HG03457 (cell line): ENCODE data around the gene IFNK.

ENCODE experiments used
- ATAC-seq: cut with Tn5 transposase; IDR thresholded peaks from one replicate; pipeline ENCODE4 v1.9.1; 2021; ENCODE audit warnings: moderate number of reproducible peaks; ENCODE audit not compliant: unreplicated experiment

IFNK gene

DNA sequence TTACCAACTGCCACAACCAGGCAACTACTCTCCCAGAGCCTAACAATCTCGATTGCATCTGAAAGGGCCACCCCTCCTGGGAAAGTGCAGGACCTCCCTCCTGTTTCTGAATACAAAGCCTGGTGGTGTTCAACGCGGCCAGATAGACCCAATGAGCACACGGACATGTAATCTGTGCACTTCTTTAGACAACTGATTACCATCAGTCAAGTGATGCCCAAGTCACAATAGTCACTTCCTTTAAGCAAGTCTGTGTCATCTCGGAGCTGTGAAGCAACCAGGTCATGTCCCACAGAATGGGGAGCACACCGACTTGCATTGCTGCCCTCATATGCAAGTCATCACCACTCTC lies 48.5 kb downstream of the IFNK start:
- ATAC-seq = peak; percentile 26

DNA sequence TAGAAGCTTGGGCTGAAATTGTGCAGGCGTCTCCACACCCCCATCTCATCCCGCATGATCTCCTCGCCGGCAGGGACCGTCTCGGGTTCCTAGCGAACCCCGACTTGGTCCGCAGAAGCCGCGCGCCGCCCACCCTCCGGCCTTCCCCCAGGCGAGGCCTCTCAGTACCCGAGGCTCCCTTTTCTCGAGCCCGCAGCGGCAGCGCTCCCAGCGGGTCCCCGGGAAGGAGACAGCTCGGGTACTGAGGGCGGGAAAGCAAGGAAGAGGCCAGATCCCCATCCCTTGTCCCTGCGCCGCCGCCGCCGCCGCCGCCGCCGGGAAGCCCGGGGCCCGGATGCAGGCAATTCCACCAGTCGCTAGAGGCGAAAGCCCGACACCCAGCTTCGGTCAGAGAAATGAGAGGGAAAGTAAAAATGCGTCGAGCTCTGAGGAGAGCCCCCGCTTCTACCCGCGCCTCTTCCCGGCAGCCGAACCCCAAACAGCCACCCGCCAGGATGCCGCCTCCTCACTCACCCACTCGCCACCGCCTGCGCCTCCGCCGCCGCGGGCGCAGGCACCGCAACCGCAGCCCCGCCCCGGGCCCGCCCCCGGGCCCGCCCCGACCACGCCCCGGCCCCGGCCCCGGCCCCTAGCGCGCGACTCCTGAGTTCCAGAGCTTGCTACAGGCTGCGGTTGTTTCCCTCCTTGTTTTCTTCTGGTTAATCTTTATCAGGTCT lies 49.0 kb downstream of the IFNK start, which contains the start of gene C9orf72:
C9orf72 (minus strand) TSS at position 564 of the 716 bp plus-strand sequence. CDS start 6,361 bp downstream, outside the sequence.
- peak; percentile 43 for ATAC-seq

DNA sequence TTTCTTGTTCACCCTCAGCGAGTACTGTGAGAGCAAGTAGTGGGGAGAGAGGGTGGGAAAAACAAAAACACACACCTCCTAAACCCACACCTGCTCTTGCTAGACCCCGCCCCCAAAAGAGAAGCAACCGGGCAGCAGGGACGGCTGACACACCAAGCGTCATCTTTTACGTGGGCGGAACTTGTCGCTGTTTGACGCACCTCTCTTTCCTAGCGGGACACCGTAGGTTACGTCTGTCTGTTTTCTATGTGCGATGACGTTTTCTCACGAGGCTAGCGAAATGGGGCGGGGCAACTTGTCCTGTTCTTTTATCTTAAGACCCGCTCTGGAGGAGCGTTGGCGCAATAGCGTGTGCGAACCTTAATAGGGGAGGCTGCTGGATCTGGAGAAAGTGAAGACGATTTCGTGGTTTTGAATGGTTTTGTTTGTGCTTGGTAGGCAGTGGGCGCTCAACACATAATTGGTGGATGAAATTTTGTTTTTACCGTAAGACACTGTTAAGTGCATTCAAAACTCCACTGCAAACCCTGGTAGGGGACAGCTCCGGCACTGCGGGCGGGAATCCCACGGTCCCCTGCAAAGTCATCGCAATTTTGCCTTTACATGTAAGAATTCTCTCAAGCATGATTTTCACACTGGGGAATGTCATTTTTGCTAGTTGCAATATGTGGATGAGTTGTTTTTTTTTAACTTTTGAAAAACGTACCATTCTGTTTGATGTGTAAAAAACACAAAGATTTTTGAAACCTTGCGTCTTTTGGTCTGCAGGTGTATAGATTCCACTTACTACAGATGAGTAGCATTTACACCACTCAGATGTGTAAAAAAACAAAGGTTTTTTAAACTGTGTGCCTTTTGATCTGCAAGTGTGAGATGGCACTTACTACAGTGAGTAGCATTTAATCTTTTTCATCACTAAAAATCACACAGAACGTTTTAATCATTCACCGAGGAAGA lies 49.8 kb downstream of the IFNK start:
- ATAC-seq = peak; percentile 82
